WTC11 (cell line): ENCODE data around the gene MAP4. TPM values are rescaled to one million over a fixed set of nuclear protein-coding genes. Genes with fewer than 3 reads are reported as not detected.
A peak's percentile ranks its signal among the peaks of the same experiment; 100 is the strongest.

Experiments used
- ATAC-seq: fragments of 200-7000 bp; cut with Tn5 transposase; 2 replicates; pipeline ENCODE4 v1.10.0; 2021; ENCODE audit warnings: mild to moderate bottlenecking, moderate library complexity
- CTCF ChIA-PET: fragments of 300-600 bp; sonication (Branson Sonifier 250); formaldehyde crosslinking; loops from one replicate; lab custom pipeline; 2021; ENCODE audit warnings: antibody characterized with exemption; lab: Charles Lee
- POLR2A ChIA-PET: fragments of 350-600 bp; sonication (Branson Sonifier 250); formaldehyde crosslinking; loops from one replicate; lab custom pipeline; 2021; ENCODE audit warnings: antibody characterized with exemption; lab: Charles Lee
- DNase-seq: peaks from one replicate; pipeline ENCODE4 v3.0.0; 2021; ENCODE audit warnings: low spot score
- H3K27ac Mint-ChIP-seq: 2 replicates; pipeline ENCODE4 v1.8.0; 2021; ENCODE audit warnings: mixed read lengths
- H3K27me3 Mint-ChIP-seq: 2 replicates; pipeline ENCODE4 v1.8.0; 2021; ENCODE audit warnings: low read depth, mild to moderate bottlenecking, moderate library complexity, mixed read lengths
- H3K36me3 Mint-ChIP-seq: 2 replicates; pipeline ENCODE4 v1.8.0; 2021; ENCODE audit warnings: mixed read lengths
- H3K4me1 Mint-ChIP-seq: 2 replicates; pipeline ENCODE4 v1.8.0; 2022; ENCODE audit warnings: mixed read lengths
- H3K4me3 Mint-ChIP-seq: 2 replicates; pipeline ENCODE4 v1.8.0; 2021; ENCODE audit warnings: mild to moderate bottlenecking, moderate library complexity, mixed read lengths
- H3K9me3 Mint-ChIP-seq: 2 replicates; pipeline ENCODE4 v1.8.0; 2021; ENCODE audit warnings: mixed read lengths
- AR ChIP-seq: fragments of 250-450 bp; sonication (Bioruptor Pico); IDR thresholded peaks from 2 replicates; pipeline ENCODE4 v1.9.0; 2021; ENCODE audit warnings: mild to moderate bottlenecking
- E2F5 ChIP-seq: sonication (generic); formaldehyde crosslinking; IDR thresholded peaks from 2 replicates; pipeline ENCODE4 v1.8.1; 2022; ENCODE audit warnings: mild to moderate bottlenecking, moderate library complexity, missing genetic modification reagents
- ELF4 ChIP-seq: sonication (generic); formaldehyde crosslinking; IDR thresholded peaks from 2 replicates; pipeline ENCODE4 v1.8.1; 2022; ENCODE audit warnings: low read depth, mild to moderate bottlenecking, moderate library complexity, missing genetic modification reagents
- FOXJ3 ChIP-seq: sonication (generic); formaldehyde crosslinking; IDR thresholded peaks from 2 replicates; pipeline ENCODE4 v1.9.0; 2021; ENCODE audit warnings: missing genetic modification reagents, mild to moderate bottlenecking, borderline replicate concordance
- FOXP4 ChIP-seq: sonication (generic); formaldehyde crosslinking; IDR thresholded peaks from 2 replicates; pipeline ENCODE4 v1.8.0; 2022; ENCODE audit warnings: mild to moderate bottlenecking, missing genetic modification reagents
- GRHL2 ChIP-seq: fragments of 250-450 bp; sonication (Bioruptor Pico); IDR thresholded peaks from 2 replicates; pipeline ENCODE4 v1.8.0; 2022; ENCODE audit warnings: mild to moderate bottlenecking, moderate library complexity; ENCODE audit not compliant: insufficient replicate concordance, severe bottlenecking
- JAZF1 ChIP-seq: fragments of 250-450 bp; sonication (Bioruptor Pico); IDR thresholded peaks from 2 replicates; pipeline ENCODE4 v1.9.0; 2021; ENCODE audit warnings: moderate library complexity, mild to moderate bottlenecking, inconsistent platforms
- NFE2L1 ChIP-seq: sonication (generic); formaldehyde crosslinking; IDR thresholded peaks from 2 replicates; pipeline ENCODE4 v1.8.1; 2023; ENCODE audit warnings: missing genetic modification reagents
- NFYB ChIP-seq: sonication (generic); formaldehyde crosslinking; conservative IDR thresholded peaks from 2 replicates; pipeline ENCODE4 v1.8.0; 2022; ENCODE audit warnings: low read depth, missing genetic modification reagents
- SMAD3 ChIP-seq: sonication (generic); formaldehyde crosslinking; IDR thresholded peaks from 2 replicates; pipeline ENCODE4 v1.8.0; 2022; ENCODE audit warnings: missing genetic modification reagents, mild to moderate bottlenecking, borderline replicate concordance
- SOX15 ChIP-seq: fragments of 250-450 bp; sonication (Bioruptor Pico); IDR thresholded peaks from 2 replicates; pipeline ENCODE4 v1.9.0; 2021; ENCODE audit warnings: mild to moderate bottlenecking
- ZMAT4 ChIP-seq: fragments of 250-450 bp; sonication (Bioruptor Pico); IDR thresholded peaks from 2 replicates; pipeline ENCODE4 v1.9.0; 2021; ENCODE audit warnings: mild to moderate bottlenecking
- ZNF121 ChIP-seq: sonication (generic); formaldehyde crosslinking; IDR thresholded peaks from 2 replicates; pipeline ENCODE4 v1.8.0; 2023; ENCODE audit warnings: missing genetic modification reagents
- total RNA-seq: library from RNA; stranded (reverse); gene quantifications from 3 replicates; pipeline ENCODE4 v1.2.3, GENCODE V29; 2021
- TF ChIP-seq, protein P1 (sequence below): sonication (generic); formaldehyde crosslinking; IDR thresholded peaks from 2 replicates; pipeline ENCODE4 v1.8.1; 2023; ENCODE audit warnings: mild to moderate bottlenecking, missing genetic modification reagents
- TF ChIP-seq, protein P2 (sequence below): sonication (generic); formaldehyde crosslinking; IDR thresholded peaks from 2 replicates; pipeline ENCODE4 v1.8.1; 2022; ENCODE audit warnings: low read depth, mild to moderate bottlenecking, moderate library complexity, missing genetic modification reagents, borderline replicate concordance
- TF ChIP-seq, protein P3 (sequence below): sonication (generic); formaldehyde crosslinking; IDR thresholded peaks from 2 replicates; pipeline ENCODE4 v1.8.0; 2022; ENCODE audit warnings: mild to moderate bottlenecking, missing genetic modification reagents
- TF ChIP-seq, protein P4 (sequence below): sonication (generic); formaldehyde crosslinking; IDR thresholded peaks from 2 replicates; pipeline ENCODE4 v1.8.1; 2023; ENCODE audit warnings: mild to moderate bottlenecking, missing genetic modification reagents, moderate library complexity

MAP4 gene
- total RNA-seq, 1 experiment from 2014 or later: 199 TPM

DNA sequence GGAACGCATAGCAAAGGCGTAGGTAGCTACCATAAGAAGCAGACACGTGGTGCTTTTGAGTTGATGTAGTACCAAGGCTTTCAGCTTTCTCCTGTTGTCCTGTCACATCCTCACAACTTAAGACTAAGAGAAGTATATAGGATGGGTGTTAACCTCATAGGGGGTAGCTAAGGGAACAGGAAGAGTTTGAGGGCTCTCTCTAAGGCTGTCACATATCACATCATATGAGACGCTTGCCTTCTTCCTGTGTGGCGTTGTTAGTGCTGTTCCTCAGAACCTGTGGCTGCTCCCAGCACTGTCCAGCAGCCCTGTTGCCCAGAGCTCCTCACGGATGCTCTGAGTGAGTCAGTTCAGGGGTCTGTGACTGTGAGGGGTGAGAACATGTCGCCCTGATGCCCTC lies 198.6 kb downstream of the MAP4 start (continued):
- no peak for TF ChIP-seq AR (CRISPR knock-in tag)
- TF ChIP-seq NFYB (CRISPR knock-in tag): no peak

GRCh38 chr3:47813551-47814177 lies 202.6 kb downstream of the MAP4 start:
- peak overlapping the region; percentile 82; the same call in 1 of the 2 replicates for H3K27ac Mint-ChIP-seq
- ATAC-seq: no peak
- H3K4me1 Mint-ChIP-seq: no peaks in the 10 kb centered on the region
- TF ChIP-seq ZMAT4 (CRISPR knock-in tag): no peak
- no peak for TF ChIP-seq SMAD3
- TF ChIP-seq, protein P1, sequence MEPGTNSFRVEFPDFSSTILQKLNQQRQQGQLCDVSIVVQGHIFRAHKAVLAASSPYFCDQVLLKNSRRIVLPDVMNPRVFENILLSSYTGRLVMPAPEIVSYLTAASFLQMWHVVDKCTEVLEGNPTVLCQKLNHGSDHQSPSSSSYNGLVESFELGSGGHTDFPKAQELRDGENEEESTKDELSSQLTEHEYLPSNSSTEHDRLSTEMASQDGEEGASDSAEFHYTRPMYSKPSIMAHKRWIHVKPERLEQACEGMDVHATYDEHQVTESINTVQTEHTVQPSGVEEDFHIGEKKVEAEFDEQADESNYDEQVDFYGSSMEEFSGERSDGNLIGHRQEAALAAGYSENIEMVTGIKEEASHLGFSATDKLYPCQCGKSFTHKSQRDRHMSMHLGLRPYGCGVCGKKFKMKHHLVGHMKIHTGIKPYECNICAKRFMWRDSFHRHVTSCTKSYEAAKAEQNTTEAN (CRISPR knock-in tag): no peak
- TF ChIP-seq NFE2L1 (CRISPR knock-in tag): no peak
- TF ChIP-seq, all 79 proteins: peak for 0
- Mint-ChIP-seq H3K4me3 (no peak overlapping the region), H3K36me3 (peaks cover 53% of the 10 kb centered on the region), H3K9me3 (peaks cover 5% of the 10 kb centered on the region), H3K27me3 (no peaks in the 10 kb centered on the region)
- no peak for DNase-seq
- POLR2A ChIA-PET: interaction anchor here (0.6 kb wide), 1 partner anchor 11 kb away, joined by 5 read pairs; no protein-coding TSS in a partner anchor
- CTCF ChIA-PET: interaction anchor here (0.7 to 4.4 kb wide), 2 partner anchors 11 kb away, joined by 4 to 25 read pairs; partner anchors contain the start of gene DHX30

GRCh38 chr3:47804577-47804976 lies 211.6 kb downstream of the MAP4 start:
- Mint-ChIP-seq H3K27ac (no peak overlapping the region), H3K27me3 (no peaks in the 10 kb centered on the region), H3K36me3 (peaks cover 18% of the 10 kb centered on the region), H3K9me3 (no peaks in the 10 kb centered on the region), H3K4me3 (peak overlapping the region; percentile 98), H3K4me1 (peaks cover 11% of the 10 kb centered on the region; the same call in 1 of the 2 replicates)
- DNase-seq (no peak), ATAC-seq (no peak)
- TF ChIP-seq ELF4 (CRISPR knock-in tag) (no peak), E2F5 (no peak), ZMAT4 (CRISPR knock-in tag) (no peak), GRHL2 (no peak), JAZF1 (CRISPR knock-in tag) (no peak), FOXP4 (CRISPR knock-in tag) (no peak), SOX15 (CRISPR knock-in tag) (no peak), ZNF121 (CRISPR knock-in tag) (no peak), FOXJ3 (no peak)
- TF ChIP-seq, protein P2, sequence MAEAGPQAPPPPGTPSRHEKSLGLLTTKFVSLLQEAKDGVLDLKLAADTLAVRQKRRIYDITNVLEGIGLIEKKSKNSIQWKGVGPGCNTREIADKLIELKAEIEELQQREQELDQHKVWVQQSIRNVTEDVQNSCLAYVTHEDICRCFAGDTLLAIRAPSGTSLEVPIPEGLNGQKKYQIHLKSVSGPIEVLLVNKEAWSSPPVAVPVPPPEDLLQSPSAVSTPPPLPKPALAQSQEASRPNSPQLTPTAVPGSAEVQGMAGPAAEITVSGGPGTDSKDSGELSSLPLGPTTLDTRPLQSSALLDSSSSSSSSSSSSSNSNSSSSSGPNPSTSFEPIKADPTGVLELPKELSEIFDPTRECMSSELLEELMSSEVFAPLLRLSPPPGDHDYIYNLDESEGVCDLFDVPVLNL (CRISPR knock-in tag): no peak
- TF ChIP-seq, protein P3, sequence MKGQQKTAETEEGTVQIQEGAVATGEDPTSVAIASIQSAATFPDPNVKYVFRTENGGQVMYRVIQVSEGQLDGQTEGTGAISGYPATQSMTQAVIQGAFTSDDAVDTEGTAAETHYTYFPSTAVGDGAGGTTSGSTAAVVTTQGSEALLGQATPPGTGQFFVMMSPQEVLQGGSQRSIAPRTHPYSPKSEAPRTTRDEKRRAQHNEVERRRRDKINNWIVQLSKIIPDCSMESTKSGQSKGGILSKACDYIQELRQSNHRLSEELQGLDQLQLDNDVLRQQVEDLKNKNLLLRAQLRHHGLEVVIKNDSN (CRISPR knock-in tag): no peak
- TF ChIP-seq, protein P4, sequence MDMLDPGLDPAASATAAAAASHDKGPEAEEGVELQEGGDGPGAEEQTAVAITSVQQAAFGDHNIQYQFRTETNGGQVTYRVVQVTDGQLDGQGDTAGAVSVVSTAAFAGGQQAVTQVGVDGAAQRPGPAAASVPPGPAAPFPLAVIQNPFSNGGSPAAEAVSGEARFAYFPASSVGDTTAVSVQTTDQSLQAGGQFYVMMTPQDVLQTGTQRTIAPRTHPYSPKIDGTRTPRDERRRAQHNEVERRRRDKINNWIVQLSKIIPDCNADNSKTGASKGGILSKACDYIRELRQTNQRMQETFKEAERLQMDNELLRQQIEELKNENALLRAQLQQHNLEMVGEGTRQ (CRISPR knock-in tag): no peak
- ChIA-PET POLR2A (interaction anchor here (1.2 kb wide), 1 partner anchor 20 kb away, joined by 3 read pairs; no protein-coding TSS in a partner anchor), CTCF (interaction anchor here (1.8 kb wide), 1 partner anchor 33 kb away, joined by 6 read pairs; no protein-coding TSS in a partner anchor)
